NAMALWA (cell line): ENCODE measurements around the gene CCDC187.
"Not testable (repeated sequence)": the region's sequence is repeated elsewhere in the genome, so short reads cannot be mapped to it uniquely, and the experiment has no call there.

Source experiments
- DNase-seq: peaks from one replicate; pipeline ENCODE4 v3.0.0-alpha.2; 2015; ENCODE audit warnings: low spot score

The CCDC187 gene

DNA sequence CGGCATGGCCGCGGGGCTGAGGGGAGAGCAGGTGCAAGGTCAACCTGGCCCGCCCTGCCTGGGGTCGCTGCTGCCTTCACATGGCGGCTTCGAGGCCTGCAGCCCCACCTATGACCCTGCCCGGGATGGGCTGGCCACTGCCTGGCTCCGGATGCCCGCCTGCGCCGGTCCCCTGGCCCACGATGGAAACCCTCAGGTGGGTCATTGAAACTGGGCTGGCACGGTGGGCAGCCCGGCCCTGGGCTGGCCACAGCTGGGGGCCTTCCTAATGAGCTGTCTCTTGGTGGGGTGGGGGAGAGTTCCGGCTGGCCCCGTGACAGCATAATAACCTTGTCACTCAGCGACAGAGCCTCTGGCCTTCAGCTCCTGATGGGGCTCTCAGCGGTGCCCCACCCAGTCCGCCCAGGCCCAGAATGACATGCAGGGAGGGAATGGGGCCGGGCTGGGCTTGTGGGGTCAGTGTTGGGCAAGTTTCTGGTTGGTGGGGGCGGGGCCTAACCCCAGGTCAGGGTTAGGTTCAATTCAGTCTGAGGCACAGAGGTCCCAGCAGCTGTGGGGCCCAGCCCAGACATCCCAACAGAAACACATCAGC lies at the start of gene CCDC187:
Gene CCDC187 (minus strand): TSS at position 270 of the 592 bp plus-strand sequence. CDS start 264 bp downstream, at position 6.
- DNase-seq: no peak

- no peak for DNase-seq
Observed at GRCh38 chr9:136353088-136353487, 49.2 kb upstream of the CCDC187 start.

DNA sequence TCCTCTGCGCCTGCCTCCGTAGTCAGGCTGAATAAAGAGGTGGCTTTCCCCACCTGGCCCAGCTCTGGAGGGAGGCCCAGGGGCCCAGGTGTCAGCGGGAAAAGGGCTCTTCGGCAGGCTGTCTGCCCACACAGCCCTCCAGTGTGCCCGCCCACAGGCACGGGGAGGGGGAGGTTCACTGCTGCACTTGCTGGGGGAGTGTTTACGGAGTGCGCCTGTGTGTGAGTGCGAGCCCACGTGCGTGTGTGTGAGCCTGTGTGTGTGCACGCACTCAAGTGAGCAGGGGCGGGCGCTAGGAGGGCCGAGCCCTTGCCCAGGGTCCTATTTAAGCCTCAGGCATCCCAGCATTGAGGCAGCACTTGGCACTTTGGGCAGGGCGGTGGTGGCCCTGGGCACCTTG lies 48.8 kb upstream of the CCDC187 start:
- DNase-seq: no peak

DNA sequence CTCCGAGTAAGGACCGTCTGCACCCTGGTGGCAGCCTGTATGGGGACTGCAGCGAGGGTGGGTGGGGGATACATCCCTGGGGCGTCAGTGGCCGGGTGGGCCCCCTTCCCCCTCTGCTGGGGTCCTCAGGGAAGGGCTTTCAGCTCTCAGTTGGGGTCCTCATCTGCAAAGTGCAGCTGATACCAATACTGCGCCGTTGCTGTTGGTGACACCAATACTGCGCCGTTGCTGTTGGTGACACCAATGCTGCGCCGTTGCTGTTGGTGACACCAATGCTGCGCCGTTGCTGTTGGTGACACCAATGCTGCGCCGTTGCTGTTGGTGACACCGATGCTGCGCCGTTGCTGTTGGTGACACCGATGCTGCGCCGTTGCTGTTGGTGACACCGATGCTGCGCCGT lies 48.0 kb upstream of the CCDC187 start:
- not testable (repeated sequence) for DNase-seq

- no peak for DNase-seq
Observed at GRCh38 chr9:136351252-136351800, 47.4 kb upstream of the CCDC187 start.

DNA sequence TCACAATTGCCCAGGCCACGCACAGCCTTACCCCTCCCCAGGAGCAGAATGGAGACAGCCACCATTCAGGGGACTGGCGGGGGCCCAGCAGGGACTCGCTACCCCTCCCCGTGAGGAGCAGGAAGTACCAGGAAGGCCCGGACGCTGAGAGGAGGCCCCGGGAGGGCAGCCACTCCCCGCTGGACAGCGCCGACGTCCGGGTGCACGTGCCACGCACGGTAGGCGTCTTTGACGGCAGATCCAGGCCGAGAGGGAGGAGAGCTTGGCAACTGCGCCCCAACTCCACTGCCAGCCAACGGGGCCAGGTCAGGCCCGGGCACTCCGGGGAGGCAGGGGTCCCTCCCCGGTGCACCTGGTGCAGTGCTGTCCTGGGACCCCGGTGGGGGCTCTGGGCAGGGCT lies 45.7 kb upstream of the CCDC187 start:
- DNase-seq: no peak

DNA sequence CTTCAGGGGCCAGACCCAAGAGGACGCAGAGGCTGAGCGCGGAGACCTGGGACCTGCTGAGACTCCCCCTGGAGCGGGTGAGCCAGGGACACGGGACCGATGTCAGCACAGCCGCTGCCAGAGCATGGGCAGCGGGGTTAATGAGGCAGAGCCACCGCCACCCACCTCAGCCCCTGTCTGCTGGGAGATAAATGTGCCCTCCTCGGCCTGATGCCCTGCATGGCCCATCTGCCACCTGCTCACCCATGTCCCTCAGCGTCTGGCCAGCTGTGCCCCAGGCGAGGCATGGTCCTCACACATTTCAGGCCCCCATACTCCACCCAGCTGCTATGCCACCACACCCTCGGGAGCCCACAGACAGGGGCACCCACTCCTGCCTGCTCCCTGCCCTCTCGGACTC lies 44.8 kb upstream of the CCDC187 start:
- no peak for DNase-seq

DNA sequence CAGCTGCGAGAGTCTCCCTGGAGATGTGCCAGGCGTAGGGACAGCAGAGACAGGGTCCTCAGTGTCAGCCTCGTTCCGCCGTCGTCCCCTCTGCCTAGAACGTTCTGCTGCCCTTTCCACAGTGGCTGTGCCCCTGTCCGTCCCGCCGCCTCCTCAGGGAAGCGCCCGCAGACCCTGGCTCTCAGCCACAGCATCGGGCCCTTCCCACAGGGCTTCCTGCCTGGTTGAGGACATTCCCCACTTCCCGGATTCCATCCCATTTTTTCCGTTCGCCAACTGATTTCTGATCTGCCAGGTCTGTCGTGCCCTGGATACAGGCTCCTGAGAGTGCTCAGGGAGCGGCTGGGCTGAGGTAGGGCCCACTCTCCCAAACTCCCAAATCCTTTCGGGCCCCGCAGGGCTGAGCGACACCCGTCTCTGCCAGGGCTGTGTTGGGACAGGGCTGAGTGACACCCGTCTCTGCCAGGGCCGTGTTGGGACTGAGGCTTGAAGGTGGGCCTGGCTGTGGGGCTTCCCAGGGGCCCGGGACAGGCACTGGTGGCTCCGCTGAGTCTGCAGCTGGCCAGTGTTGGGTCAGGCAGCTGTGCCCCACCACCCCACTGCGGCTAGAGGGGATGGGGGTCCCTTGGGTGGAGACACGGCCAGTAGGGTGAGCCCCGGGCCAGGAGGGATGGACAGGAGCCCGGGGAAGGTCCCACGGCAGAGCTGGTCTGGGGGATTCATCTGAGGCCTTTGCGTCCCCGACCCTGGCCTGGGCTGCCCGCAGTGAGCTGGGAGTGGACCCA lies 43.8 kb upstream of the CCDC187 start:
- no peak for DNase-seq

- DNase-seq: no peak
Observed at GRCh38 chr9:136346927-136347465, 43.1 kb upstream of the CCDC187 start.

DNA sequence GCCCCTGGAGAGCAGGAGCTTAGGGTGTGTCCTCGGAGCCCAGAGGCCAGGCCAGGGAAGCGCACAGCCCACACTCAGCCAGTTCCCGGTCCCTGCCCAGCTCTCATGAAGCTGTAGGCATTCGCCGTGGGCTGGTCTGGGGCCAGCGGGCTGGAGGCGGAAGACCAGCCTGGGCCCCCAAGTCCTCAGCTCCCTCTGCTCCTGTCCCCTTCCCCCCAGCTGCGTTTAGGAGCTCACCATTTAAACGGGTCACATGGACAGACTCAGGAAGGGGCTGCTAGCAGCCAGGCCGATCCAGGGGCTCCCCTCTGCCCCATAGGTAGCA lies 42.2 kb upstream of the CCDC187 start:
- no peak for DNase-seq

GRCh38 chr9:136345281-136346156 lies 41.6 kb upstream of the CCDC187 start:
- DNase-seq: no peak

GRCh38 chr9:136344544-136345280 lies 40.8 kb upstream of the CCDC187 start:
- DNase-seq: no peak

- no peak for DNase-seq
Observed at GRCh38 chr9:136343884-136344269, 40.0 kb upstream of the CCDC187 start.

- no peak for DNase-seq
Observed at GRCh38 chr9:136343121-136343883, 39.4 kb upstream of the CCDC187 start.

- DNase-seq: peak; percentile 88
Observed at GRCh38 chr9:136342181-136343120, 38.6 kb upstream of the CCDC187 start.

GRCh38 chr9:136341769-136342168 lies 37.9 kb upstream of the CCDC187 start:
- DNase-seq: no peak

DNA sequence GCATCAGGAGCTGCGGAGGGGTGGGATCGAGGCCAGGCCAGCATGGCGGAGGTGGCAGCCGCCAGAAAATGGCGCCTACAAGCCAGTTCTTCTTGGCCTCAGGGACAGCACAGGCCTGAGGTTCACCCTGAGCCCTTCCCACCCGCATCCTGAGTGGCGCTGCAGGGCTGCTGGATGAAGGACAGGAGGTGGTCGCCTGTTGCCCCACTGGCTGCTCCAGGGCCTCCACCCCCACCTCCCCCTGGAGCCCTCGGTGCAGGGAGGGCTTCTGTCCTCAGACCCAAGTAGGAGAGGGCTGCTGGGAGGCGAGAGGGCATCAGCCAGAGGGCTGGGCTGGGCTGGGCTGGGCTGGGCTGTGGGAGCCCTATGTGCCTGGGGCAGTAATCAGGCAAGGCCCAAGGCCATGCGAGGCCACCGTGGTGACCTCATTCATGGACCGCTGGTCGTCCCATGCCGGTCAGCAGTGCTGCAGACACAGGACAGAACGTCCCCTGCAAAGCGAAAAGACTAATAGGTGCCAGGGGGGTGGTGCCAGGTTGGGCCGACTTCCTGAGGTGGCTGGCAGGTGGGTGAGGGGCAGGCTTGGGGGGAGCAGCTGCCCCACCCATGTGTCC lies 37.3 kb upstream of the CCDC187 start:
- no peak for DNase-seq

DNA sequence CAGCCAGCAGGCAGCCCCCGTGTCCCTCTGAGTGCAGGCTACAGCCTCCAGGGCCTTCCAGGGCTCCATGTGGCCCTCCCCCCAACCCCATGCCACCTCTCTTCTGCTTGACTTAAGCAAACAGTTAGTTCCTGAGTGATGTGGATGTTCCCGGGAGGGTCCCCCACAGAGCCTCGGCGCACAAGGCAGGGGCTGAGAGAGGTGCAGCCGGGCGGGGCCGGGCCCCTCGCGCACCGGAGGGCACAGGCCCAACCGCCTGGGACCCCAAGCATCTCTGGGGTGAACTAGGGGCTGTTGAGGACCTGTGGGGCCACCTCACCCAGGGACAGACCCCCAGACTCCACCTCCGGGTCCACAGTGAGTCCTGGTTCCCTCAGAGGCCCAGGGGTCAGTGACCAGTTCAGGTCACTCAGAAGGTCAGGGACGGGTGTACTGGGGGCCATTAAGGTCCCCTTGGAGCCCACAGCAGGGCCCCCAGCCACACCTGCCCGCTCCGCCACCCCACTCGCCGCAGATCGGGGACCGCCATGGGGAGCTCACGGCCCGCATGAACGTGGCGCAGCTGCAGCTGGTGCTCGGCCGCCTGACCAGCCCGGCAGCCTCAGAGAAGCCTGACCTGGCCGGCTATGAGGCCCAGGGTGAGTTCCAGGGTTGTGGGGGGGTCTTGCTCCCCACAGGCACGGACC lies 36.6 kb upstream of the CCDC187 start:
- DNase-seq: no peak

GRCh38 chr9:136339958-136340310 lies 36.0 kb upstream of the CCDC187 start:
- no peak for DNase-seq
